SJSA1 (cell line): ENCODE data around the gene CBFA2T3. TPM values are rescaled to one million over a fixed set of nuclear protein-coding genes. Genes with fewer than 3 reads are reported as not detected.
A peak's percentile ranks its signal among the peaks of the same experiment; 100 is the strongest.

Experiments used
- DNase-seq, 2 experiments: peaks; one replicate each; pipeline ENCODE4 v3.0.0-alpha.2; 2015 to 2020; ENCODE audit warnings: low spot score in 2 of 2, low read depth in 1 of 2
- H3K27ac ChIP-seq: fragments of 250-450 bp; sonication (Bioruptor Pico); 2 replicates; pipeline ENCODE4 v1.5.1; 2020; ENCODE audit warnings: mild to moderate bottlenecking, moderate library complexity
- H3K27me3 ChIP-seq: fragments of 250-450 bp; sonication (Bioruptor Pico); replicated peaks from 2 replicates; pipeline ENCODE4 v1.5.1; 2020; ENCODE audit warnings: mild to moderate bottlenecking, moderate library complexity
- H3K36me3 ChIP-seq: fragments of 250-450 bp; sonication (Bioruptor Pico); 2 replicates; pipeline ENCODE4 v1.5.1; 2020; ENCODE audit warnings: mild to moderate bottlenecking
- H3K4me1 ChIP-seq: fragments of 250-450 bp; sonication (Bioruptor Pico); replicated peaks from 2 replicates; pipeline ENCODE4 v1.6.1; 2021; ENCODE audit warnings: mild to moderate bottlenecking
- H3K4me3 ChIP-seq: fragments of 250-450 bp; sonication (Bioruptor Pico); 2 replicates; pipeline ENCODE4 v1.5.1; 2020; ENCODE audit warnings: mild to moderate bottlenecking
- H3K9me3 ChIP-seq: fragments of 250-450 bp; sonication (Bioruptor Pico); replicated peaks from 2 replicates; pipeline ENCODE4 v1.5.1; 2020; ENCODE audit warnings: mild to moderate bottlenecking
- total RNA-seq: library from RNA; depleted of rRNA; stranded (reverse); fragments of >200 nt; shearing (Covaris generic); gene quantifications from 2 replicates; pipeline ENCODE4 v1.2.3, GENCODE V29; 2014

Gene CBFA2T3
- total RNA-seq, 1 experiment from 2014 or later = not detected

- Histone ChIP-seq H3K4me3 (no peak overlapping the region), H3K27me3 (peaks cover 44% of the 10 kb centered on the region), H3K36me3 (no peaks in the 10 kb centered on the region), H3K9me3 (no peaks in the 10 kb centered on the region), H3K4me1 (no peaks in the 10 kb centered on the region), H3K27ac (no peak overlapping the region)
- no peak for DNase-seq
These were observed 44.1 kb downstream of the CBFA2T3 start for GRCh38 chr16:88932929-88933328.

- Histone ChIP-seq H3K4me3 (no peak overlapping the region), H3K36me3 (no peaks in the 10 kb centered on the region), H3K27ac (no peak overlapping the region), H3K27me3 (peaks cover 44% of the 10 kb centered on the region), H3K9me3 (no peaks in the 10 kb centered on the region), H3K4me1 (no peaks in the 10 kb centered on the region)
- no peak for DNase-seq
These were observed 45.1 kb downstream of the CBFA2T3 start for GRCh38 chr16:88931936-88932335.

- no peak overlapping the region for H3K4me3 ChIP-seq
- peaks cover 44% of the 10 kb centered on the region for H3K27me3 ChIP-seq
- H3K27ac ChIP-seq = no peak overlapping the region
- peaks cover 3% of the 10 kb centered on the region for H3K4me1 ChIP-seq
- no peak for DNase-seq
- H3K36me3 ChIP-seq = no peaks in the 10 kb centered on the region
- H3K9me3 ChIP-seq = no peaks in the 10 kb centered on the region
These were observed 45.6 kb downstream of the CBFA2T3 start for GRCh38 chr16:88931373-88931900.

GRCh38 chr16:88930716-88931115 is 46.3 kb downstream of the CBFA2T3 start:
- Histone ChIP-seq H3K27me3 (peaks cover 39% of the 10 kb centered on the region), H3K27ac (no peak overlapping the region), H3K4me1 (peaks cover 10% of the 10 kb centered on the region), H3K9me3 (no peaks in the 10 kb centered on the region), H3K36me3 (no peaks in the 10 kb centered on the region), H3K4me3 (no peak overlapping the region)
- no peak for DNase-seq

DNA sequence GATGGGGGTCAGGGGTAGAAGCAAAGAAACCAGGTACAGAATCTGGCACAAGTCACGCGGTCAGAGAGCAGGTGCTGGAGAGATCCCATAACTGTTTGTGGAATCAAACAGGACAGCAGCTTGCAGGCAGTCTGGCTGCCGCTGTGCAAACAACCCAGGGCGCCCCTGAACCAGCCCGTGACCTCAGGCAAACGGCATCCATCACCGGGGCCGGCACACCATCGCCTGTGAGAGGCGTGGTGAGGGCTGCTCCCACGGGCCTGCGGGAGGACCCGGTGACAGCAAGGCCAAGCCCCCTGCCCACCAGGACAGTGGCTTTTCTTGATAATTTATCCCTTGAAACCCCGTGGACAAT is 47.9 kb downstream of the CBFA2T3 start:
- Histone ChIP-seq H3K27me3 (peaks cover 29% of the 10 kb centered on the region), H3K4me3 (no peak overlapping the region), H3K9me3 (no peaks in the 10 kb centered on the region), H3K27ac (no peak overlapping the region), H3K4me1 (peaks cover 20% of the 10 kb centered on the region), H3K36me3 (no peaks in the 10 kb centered on the region)
- DNase-seq = no peak

GRCh38 chr16:88928405-88929090 is 48.5 kb downstream of the CBFA2T3 start:
- no peaks in the 10 kb centered on the region for H3K9me3 ChIP-seq
- H3K27ac ChIP-seq = no peak overlapping the region
- H3K36me3 ChIP-seq = no peaks in the 10 kb centered on the region
- peaks cover 20% of the 10 kb centered on the region for H3K4me1 ChIP-seq
- DNase-seq = no peak
- no peak overlapping the region for H3K4me3 ChIP-seq
- peaks cover 29% of the 10 kb centered on the region for H3K27me3 ChIP-seq

DNA sequence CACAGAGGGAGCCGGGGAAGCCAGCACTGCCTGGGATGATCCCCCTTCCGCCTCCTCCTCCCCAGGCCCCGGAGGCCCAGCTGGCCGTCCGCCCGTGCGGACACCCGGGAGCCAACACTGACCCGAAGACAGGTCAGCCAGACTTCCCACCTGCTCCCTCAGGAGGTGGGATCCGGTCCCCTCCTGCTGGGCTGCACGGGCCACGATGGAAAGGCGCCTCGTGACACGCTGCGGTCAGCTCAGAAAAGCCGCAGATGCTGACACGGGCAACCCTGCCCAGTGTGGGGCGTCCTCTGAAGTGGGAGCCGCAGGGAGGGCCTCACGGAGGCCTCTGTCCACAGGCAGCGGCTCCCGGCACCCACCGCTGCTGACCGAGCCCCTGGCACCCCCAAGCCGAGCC is 49.3 kb downstream of the CBFA2T3 start:
- peaks cover 20% of the 10 kb centered on the region for H3K4me1 ChIP-seq
- H3K9me3 ChIP-seq = no peaks in the 10 kb centered on the region
- H3K27ac ChIP-seq = no peak overlapping the region
- H3K4me3 ChIP-seq = no peak overlapping the region
- H3K36me3 ChIP-seq = no peaks in the 10 kb centered on the region
- H3K27me3 ChIP-seq = peaks cover 29% of the 10 kb centered on the region
- DNase-seq = no peak

DNA sequence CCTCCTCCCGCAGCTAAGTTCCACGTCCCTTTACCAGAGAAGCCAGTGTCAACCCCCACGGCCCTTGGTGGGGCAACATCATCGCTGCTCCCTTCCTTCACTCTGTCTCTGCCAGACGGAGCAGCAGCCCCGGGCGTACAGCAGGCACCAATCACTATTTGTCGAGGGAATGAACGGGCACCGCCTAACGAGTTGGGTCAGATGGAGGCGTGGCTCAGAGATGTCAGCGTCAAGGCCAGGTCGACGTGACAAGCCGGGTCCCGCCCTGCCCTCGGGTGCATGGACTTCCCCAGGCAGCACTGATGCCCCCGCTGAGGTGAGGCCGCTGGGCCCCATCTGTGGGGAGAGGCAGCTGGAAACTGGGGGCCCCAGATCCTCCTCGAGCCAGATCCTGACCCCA is 50.0 kb downstream of the CBFA2T3 start:
- no peaks in the 10 kb centered on the region for H3K9me3 ChIP-seq
- H3K4me1 ChIP-seq = peaks cover 20% of the 10 kb centered on the region
- no peak overlapping the region for H3K4me3 ChIP-seq
- no peak overlapping the region for H3K27ac ChIP-seq
- H3K36me3 ChIP-seq = no peaks in the 10 kb centered on the region
- peaks cover 29% of the 10 kb centered on the region for H3K27me3 ChIP-seq
- no peak for DNase-seq

DNA sequence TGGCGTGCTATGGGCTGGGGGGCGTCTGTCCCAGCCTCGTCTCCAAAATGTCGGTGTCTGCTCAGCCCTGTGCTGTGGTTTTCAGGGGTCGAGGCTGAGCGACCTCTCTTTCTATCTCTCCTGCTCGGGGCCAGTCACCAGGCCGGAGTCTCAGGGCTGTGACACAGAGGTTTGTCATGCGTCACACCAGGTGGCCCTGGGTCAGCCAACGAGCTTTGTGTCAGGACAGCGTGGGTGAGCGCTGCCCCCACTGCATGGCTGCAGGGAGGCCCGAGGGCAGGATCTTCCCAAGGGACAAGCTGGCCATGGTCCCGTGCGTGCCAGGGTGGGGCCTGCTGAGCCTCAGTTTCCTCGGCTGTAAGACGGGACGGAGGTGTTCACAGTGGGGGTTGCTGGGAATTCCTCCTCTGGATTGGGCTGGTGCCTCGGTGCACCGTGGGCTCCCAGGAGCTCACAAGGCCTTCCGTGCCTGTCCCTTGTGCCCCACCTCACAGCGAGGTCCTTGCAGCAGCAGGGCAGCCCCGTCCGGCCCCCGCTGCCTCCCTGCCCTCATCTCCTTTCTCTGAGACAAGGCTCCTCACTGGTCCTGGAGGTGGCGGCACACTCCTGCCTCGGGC is 50.5 kb downstream of the CBFA2T3 start:
- no peak for DNase-seq
- H3K9me3 ChIP-seq = no peaks in the 10 kb centered on the region

DNA sequence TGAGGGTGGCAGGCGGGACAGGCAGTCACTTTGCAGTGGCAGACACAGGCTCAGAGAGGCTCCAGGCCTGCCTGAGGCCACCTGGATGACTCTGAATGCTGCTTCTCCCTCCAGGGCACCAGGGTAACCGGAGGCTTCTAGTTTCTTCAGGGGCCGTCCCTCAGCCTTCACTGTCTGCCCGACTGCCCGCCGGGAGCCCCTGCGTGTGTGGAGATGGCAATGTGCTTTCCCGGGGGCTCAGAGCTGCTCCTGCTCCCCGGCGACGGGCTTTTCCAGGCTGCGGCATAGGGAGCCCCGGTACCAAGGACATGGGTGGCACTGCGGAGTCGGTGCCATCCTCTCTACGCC is 51.5 kb downstream of the CBFA2T3 start:
- Histone ChIP-seq H3K9me3 (no peaks in the 10 kb centered on the region), H3K27ac (no peak overlapping the region), H3K36me3 (no peaks in the 10 kb centered on the region), H3K4me3 (no peak overlapping the region), H3K4me1 (peaks cover 27% of the 10 kb centered on the region), H3K27me3 (peaks cover 29% of the 10 kb centered on the region)
- no peak for DNase-seq

More for the DNA sequence above, 50.5 kb downstream of the CBFA2T3 start:
- H3K27ac ChIP-seq = no peak overlapping the region
- H3K27me3 ChIP-seq = peaks cover 29% of the 10 kb centered on the region
- peaks cover 20% of the 10 kb centered on the region for H3K4me1 ChIP-seq
- H3K4me3 ChIP-seq = no peak overlapping the region
- H3K36me3 ChIP-seq = no peaks in the 10 kb centered on the region

DNA sequence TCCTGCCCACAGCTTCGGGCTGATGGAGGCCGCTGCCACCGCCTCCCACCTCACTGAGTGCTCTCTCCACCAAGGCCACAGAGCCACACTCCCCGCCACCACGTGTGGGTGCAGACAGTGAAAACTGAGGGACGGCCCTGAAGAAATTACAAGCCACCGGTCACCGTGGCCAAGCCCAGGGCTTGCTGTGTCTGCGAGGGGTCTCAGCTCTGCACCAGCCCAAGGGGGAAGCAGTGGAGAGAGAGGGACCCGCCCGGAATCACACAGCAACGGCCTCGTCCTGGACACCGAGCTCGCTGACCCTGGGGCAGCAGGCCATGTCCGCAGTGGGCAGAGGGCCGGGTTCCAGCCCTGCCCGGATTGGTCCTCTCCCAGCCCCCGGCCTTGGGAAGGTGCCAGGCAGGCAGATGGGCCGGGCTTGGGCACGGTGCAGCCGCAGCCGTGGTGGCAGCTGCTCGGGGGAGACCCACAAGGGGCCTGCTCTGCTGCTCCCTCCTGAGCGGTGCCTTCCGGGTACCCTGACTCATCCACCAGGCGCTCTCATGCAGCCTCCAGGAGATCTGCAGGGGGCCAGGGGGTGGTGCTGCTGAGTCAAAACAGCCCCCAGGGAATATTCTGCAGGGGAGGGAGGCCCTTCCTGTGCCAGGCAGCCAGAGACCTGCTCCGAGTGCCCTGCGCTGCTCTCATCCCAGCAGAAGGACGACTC is 52.0 kb downstream of the CBFA2T3 start:
- H3K36me3 ChIP-seq = no peaks in the 10 kb centered on the region
- H3K4me3 ChIP-seq = no peak overlapping the region
- H3K9me3 ChIP-seq = no peaks in the 10 kb centered on the region
- H3K27ac ChIP-seq = no peak overlapping the region
- peaks cover 27% of the 10 kb centered on the region for H3K4me1 ChIP-seq
- H3K27me3 ChIP-seq = peaks cover 29% of the 10 kb centered on the region
- peak; percentile 76 to 92 for DNase-seq

DNA sequence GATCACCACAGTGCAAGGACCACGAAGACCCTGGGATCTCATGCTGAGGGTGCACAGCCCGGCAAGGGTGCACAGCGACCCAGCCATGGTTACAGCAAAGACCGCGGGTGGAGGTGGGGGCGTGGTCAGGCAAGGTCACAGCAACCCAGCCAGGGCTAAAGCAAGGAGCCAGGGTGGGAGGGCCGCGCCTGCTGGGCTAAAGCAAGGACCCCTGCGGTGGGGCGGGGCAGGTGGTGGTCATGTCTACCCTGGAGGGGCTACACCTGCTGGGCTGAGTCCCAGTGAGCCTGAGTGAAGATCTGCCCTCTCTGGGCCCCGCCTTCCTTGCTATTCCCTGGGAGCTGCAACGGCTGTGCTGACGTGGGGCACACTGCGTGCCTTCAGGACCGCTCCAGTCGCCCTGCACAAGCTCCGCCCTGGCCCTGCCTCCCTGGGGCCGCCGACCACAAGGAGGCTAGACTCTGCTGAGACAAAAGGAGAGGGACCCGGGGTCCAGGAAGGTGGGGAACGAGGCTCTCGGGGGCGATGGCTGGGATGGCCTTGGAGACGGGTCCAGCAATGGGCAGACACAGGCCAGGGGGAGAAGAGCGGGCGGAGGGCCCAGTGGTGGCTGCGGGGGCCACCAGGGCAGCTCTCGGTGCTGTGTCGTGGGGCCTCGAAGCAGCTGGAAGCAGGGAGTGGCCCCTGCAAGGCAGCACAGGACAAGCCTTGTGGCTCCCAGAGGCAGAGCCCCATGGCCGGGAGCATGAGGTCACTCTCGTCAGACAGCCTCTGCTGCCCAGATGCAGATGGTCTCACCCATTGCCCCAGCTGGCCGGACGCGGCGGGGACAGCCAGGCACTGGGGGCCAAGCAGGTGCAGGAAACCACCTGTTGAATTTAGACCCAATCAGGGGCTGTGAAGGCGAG is 52.8 kb downstream of the CBFA2T3 start:
- peaks cover 27% of the 10 kb centered on the region for H3K4me1 ChIP-seq
- no peaks in the 10 kb centered on the region for H3K36me3 ChIP-seq
- peaks cover 28% of the 10 kb centered on the region for H3K27me3 ChIP-seq
- no peak overlapping the region for H3K27ac ChIP-seq
- H3K4me3 ChIP-seq = no peak overlapping the region
- no peaks in the 10 kb centered on the region for H3K9me3 ChIP-seq
- DNase-seq = no peak

DNA sequence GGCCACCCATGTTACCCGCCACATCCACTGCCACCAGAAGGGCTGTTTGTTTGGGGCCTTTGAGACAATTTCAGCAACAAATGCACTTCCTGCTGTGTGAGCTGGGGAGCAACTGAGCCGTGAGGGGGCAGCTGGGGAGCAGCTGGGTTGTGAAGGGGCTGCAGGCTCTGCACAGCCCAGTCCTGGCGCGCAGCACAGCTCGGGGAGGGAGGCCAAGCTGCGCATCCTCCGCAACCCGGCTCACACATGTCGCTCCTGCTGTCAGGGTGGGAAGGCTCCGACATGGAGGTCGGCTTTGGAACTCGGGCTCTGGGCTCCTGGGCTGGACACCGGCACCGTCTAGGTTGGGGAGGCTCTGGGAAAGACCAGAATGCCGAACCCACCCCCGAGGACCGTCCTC is 53.6 kb downstream of the CBFA2T3 start:
- Histone ChIP-seq H3K4me3 (no peak overlapping the region), H3K4me1 (peaks cover 27% of the 10 kb centered on the region), H3K27me3 (peaks cover 21% of the 10 kb centered on the region), H3K27ac (no peak overlapping the region), H3K9me3 (no peaks in the 10 kb centered on the region), H3K36me3 (no peaks in the 10 kb centered on the region)
- DNase-seq = no peak
